Upper lobe of left lung (tissue), 6 donors: ENCODE data around the gene CNN3. TPM values are rescaled to one million over a fixed set of nuclear protein-coding genes. Genes with fewer than 3 reads are reported as not detected.

Experiments
- ATAC-seq, 2 donors: fragments of 200-7000 bp; cut with Tn5 transposase; one replicate each; pipeline ENCODE4 v1.9.1; 2022; ENCODE audit warnings: mild to moderate bottlenecking in 2 of 2, moderate library complexity in 2 of 2; ENCODE audit not compliant: low FRiP score in 2 of 2
- DNase-seq, 2 donors: peaks; one replicate each; pipeline ENCODE4 v3.0.0-alpha.2; 2019 to 2020
- H3K27ac ChIP-seq, 4 donors: fragments of 200-600 bp; sonication (generic); one replicate each; pipeline ENCODE4 v1.5.1; 2016 to 2019
- H3K27me3 ChIP-seq, 4 donors: fragments of 200-600 bp; sonication (generic); one replicate each; pipeline ENCODE4 v1.5.1; 2017 to 2019
- H3K36me3 ChIP-seq, 4 donors: fragments of 200-600 bp; sonication (generic); one replicate each; pipeline ENCODE4 v1.5.1; 2016 to 2019
- H3K4me1 ChIP-seq, 4 donors: fragments of 200-600 bp; sonication (generic); one replicate each; pipeline ENCODE4 v1.5.1; 2018 to 2019
- H3K4me3 ChIP-seq, 4 donors: fragments of 200-600 bp; sonication (generic); one replicate each; pipeline ENCODE4 v1.5.1; 2017 to 2019; ENCODE audit warnings: mild to moderate bottlenecking in 2 of 4, moderate library complexity in 1 of 4
- H3K9me3 ChIP-seq, 4 donors: fragments of 200-600 bp; sonication (generic); one replicate each; pipeline ENCODE4 v1.5.1; 2018 to 2019
- CTCF ChIP-seq, 6 experiments: fragments of 450-650 bp in 4 of 6; fragments of 200-600 bp in 2 of 6; sonication (generic) in 2 of 6; IDR thresholded peaks; one replicate each; pipeline ENCODE4 v1.5.1; 2016 to 2019; ENCODE audit warnings: antibody characterized with exemption in 6 of 6
- EP300 ChIP-seq, 4 donors: sonication (generic); formaldehyde crosslinking; IDR thresholded peaks; one replicate each; pipeline ENCODE4 v1.5.1; 2017; ENCODE audit warnings: antibody characterized with exemption in 4 of 4, control low read depth in 2 of 4
- POLR2A ChIP-seq, 4 donors: fragments of 450-650 bp; IDR thresholded peaks; one replicate each; pipeline ENCODE4 v1.5.1; 2016 to 2017; ENCODE audit warnings: antibody characterized with exemption in 4 of 4, mild to moderate bottlenecking in 2 of 4
- POLR2AphosphoS5 ChIP-seq, 2 donors: sonication (generic); formaldehyde crosslinking; IDR thresholded peaks; one replicate each; pipeline ENCODE4 v1.5.1; 2017; ENCODE audit warnings: antibody characterized with exemption in 2 of 2
- WGBS, 2 donors: methylation state at CpG; one replicate each; pipeline ENCODE4 v1.1.5; 2017 to 2018; 5-methylcytosine and 5-hydroxymethylcytosine counted together
- total RNA-seq, 6 donors: library from RNA; depleted of rRNA in 4 of 6; stranded (reverse); fragments of >200 nt in 4 of 6; gene quantifications; one replicate each; pipeline versions ENCODE4 v1.1.0 to v1.2.1, GENCODE V29; 2016 to 2021
- donor health status: DM: no; HTN: no; CAD: no; lungs with moderate emphysema.
- donor health status: DM: no; HTN: yes; CAD: no; lungs with severe emphysema.

The CNN3 gene
- total RNA-seq, 6 donors from 2014 or later, result 60.8 to 209 (median 166) TPM

DNA sequence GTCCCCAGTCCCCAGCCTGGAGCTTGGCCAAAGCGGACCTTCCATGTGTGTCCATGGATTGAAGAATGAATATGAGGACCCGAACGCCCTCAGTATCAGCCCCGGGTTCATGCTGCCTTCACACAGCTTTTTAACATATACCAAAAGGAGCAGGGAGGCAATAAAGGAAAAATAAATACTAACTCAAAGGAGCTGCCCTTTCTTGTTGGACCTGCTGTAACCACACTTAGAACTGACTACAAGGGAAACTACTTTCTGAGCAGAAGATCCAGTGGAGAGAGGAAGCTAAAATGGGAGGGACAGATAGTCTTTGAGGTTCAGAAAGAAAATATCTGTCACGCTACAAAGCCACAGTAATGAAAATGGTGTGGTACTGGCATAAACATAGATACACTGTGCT is 48.6 kb downstream of the CNN3 start:
- H3K4me3 ChIP-seq, result no peak overlapping the region
- no peaks in the 10 kb centered on the region for H3K36me3 ChIP-seq
- ATAC-seq (no peak), DNase-seq (no peak)
- no peak overlapping the region for H3K27ac ChIP-seq
- no peaks in the 10 kb centered on the region for H3K9me3 ChIP-seq
- no peaks in the 10 kb centered on the region for H3K27me3 ChIP-seq
- TF ChIP-seq POLR2A (IDR thresholded peaks at IDR 0.05) (no peak), EP300 (IDR thresholded peaks at IDR 0.05) (no peak), CTCF (IDR thresholded peaks at IDR 0.05) (no peak), POLR2AphosphoS5 (IDR thresholded peaks at IDR 0.05) (no peak)
- 90 to 92% methylated on average over 5 of the region's 5 CpGs for WGBS, 2 donors
- peaks cover 0 to 5% (median under 1%) of the 10 kb centered on the region in 4 donors for H3K4me1 ChIP-seq

DNA sequence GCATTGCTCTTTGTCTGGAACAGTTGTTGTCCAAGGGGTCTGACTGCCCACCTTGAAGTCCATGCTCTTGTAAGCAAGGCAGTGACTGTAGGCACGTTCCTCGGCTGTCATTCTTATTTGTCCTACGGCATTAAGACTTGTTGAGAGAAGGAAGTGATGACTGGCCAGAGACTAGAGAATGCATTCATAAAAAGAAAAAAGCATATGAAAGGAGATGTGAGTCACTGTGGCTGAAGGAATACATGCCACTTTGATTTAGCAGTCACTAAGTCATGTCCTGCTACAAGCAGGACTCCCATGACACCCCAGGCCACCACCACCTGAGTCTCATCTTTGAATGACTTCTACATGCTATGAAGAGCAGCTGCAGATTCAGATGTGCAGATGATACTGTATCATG is 50.5 kb downstream of the CNN3 start:
- no peak for TF ChIP-seq POLR2AphosphoS5 (IDR thresholded peaks at IDR 0.05)
- TF ChIP-seq POLR2A (IDR thresholded peaks at IDR 0.05), result no peak
- TF ChIP-seq EP300 (IDR thresholded peaks at IDR 0.05), result no peak
- no peak for TF ChIP-seq CTCF (IDR thresholded peaks at IDR 0.05)
- H3K4me1 ChIP-seq, result peaks cover 0 to 7% (median 0%) of the 10 kb centered on the region in 4 donors
- DNase-seq (no peak), ATAC-seq (no peak)
- H3K27ac ChIP-seq, result no peak overlapping the region
- no peak overlapping the region for H3K4me3 ChIP-seq
- no peaks in the 10 kb centered on the region for H3K27me3 ChIP-seq
- no peaks in the 10 kb centered on the region for H3K36me3 ChIP-seq
- WGBS, 2 donors, result 77 to 93% methylated on average over 3 of the region's 3 CpGs
- no peaks in the 10 kb centered on the region for H3K9me3 ChIP-seq

- H3K27ac ChIP-seq, result no peak overlapping the region
- WGBS, 2 donors, result 63 to 67% methylated on average over 4 of the region's 4 CpGs
Measured at GRCh38 chr1:94875794-94876193, 51.1 kb downstream of the CNN3 start.

GRCh38 chr1:94874423-94874822 is 52.5 kb downstream of the CNN3 start:
- Histone ChIP-seq H3K27ac (peak overlapping the region in 2 of 4 donors; percentile 0 to 52), H3K36me3 (no peaks in the 10 kb centered on the region), H3K27me3 (no peaks in the 10 kb centered on the region), H3K4me3 (no peak overlapping the region), H3K4me1 (peaks cover 0 to 7% (median 0%) of the 10 kb centered on the region in 4 donors), H3K9me3 (no peaks in the 10 kb centered on the region)
- ATAC-seq, result no peak
- peak in 1 of 2 donors; percentile 40 for DNase-seq
- TF ChIP-seq POLR2A (IDR thresholded peaks at IDR 0.05), result no peak
- no peak for TF ChIP-seq CTCF (IDR thresholded peaks at IDR 0.05)
- TF ChIP-seq EP300 (IDR thresholded peaks at IDR 0.05), result no peak
- no peak for TF ChIP-seq POLR2AphosphoS5 (IDR thresholded peaks at IDR 0.05)
- 79 to 91% methylated on average over 6 of the region's 6 CpGs for WGBS, 2 donors

More at GRCh38 chr1:94875794-94876193, 51.1 kb downstream of the CNN3 start:
- H3K9me3 ChIP-seq, result no peaks in the 10 kb centered on the region
- peaks cover 0 to 7% (median 0%) of the 10 kb centered on the region in 4 donors for H3K4me1 ChIP-seq
- H3K36me3 ChIP-seq, result no peaks in the 10 kb centered on the region
- H3K27me3 ChIP-seq, result no peaks in the 10 kb centered on the region
- DNase-seq (peak in 1 of 2 donors; percentile 62), ATAC-seq (no peak)
- no peak overlapping the region for H3K4me3 ChIP-seq
- no peak for TF ChIP-seq POLR2A (IDR thresholded peaks at IDR 0.05)
- no peak for TF ChIP-seq EP300 (IDR thresholded peaks at IDR 0.05)
- TF ChIP-seq CTCF (IDR thresholded peaks at IDR 0.05), result no peak
- TF ChIP-seq POLR2AphosphoS5 (IDR thresholded peaks at IDR 0.05), result no peak
